GM19239 (cell line): ENCODE data around the gene TMTC4.
"Not testable (repeated sequence)": the region's sequence is repeated elsewhere in the genome, so short reads cannot be mapped to it uniquely, and the experiment has no call there.

Experiments used
- DNase-seq: peaks from one replicate; pipeline ENCODE4 v3.0.0; 2011; ENCODE audit warnings: low spot score; ENCODE audit not compliant: insufficient read length
- FAIRE-seq: peaks from 2 replicates; lab custom pipeline; 2011; peaks lifted over from hg19 to GRCh38; lab: Jason Lieb, UNC

TMTC4 gene

DNA sequence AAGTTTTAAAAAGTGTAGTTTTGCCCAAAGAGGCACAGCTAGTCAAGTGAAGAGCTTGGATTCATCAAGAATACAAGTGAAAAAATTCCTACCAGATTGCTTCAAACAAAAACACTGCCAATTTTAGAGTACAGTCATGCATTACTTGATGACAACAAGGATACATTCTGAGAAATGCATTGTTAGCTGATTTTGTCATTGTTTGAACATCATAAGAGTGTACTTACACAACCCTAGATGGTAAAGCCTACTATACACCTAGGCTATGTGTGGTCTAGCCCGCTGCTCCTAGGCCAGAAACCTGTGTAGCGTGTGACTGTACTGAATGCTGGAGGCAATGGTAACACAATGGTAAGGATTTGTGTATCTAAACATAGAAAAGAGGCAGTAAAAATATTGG is 41.1 kb downstream of the TMTC4 start:
- no peak for FAIRE-seq
- no peak for DNase-seq

GRCh38 chr13:100630555-100630954 is 44.0 kb downstream of the TMTC4 start:
- no peak for DNase-seq
- FAIRE-seq: no peak

- FAIRE-seq: no peak
These were observed 47.5 kb downstream of the TMTC4 start for GRCh38 chr13:100627120-100627519.

GRCh38 chr13:100625447-100625846 is 49.1 kb downstream of the TMTC4 start:
- FAIRE-seq (no peak), DNase-seq (no peak)

More at GRCh38 chr13:100627120-100627519, 47.5 kb downstream of the TMTC4 start:
- no peak for DNase-seq

GRCh38 chr13:100620792-100621191 is 53.8 kb downstream of the TMTC4 start:
- FAIRE-seq: no peak
- DNase-seq: no peak

- FAIRE-seq (no peak), DNase-seq (no peak)
These were observed 54.7 kb downstream of the TMTC4 start for GRCh38 chr13:100619940-100620339.

DNA sequence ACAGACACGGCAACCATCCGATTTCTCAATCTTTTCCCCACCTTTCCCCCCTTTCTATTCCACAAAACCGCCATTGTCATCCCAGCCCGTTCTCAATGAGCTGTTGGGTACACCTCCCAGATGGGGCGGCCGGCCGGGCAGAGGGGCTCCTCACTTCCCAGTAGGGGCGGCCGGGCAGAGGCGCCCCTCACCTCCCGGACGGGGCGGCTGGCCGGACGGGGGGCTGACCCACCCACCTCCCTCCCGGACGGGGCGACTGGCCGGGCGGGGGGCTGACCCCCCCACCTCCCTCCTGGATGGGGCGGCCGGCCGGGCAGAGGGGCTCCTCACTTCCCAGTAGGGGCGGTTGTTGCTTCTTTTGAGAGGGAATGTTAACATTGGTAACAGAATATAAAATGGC is 55.7 kb downstream of the TMTC4 start:
- FAIRE-seq, DNase-seq: not testable (repeated sequence)

DNA sequence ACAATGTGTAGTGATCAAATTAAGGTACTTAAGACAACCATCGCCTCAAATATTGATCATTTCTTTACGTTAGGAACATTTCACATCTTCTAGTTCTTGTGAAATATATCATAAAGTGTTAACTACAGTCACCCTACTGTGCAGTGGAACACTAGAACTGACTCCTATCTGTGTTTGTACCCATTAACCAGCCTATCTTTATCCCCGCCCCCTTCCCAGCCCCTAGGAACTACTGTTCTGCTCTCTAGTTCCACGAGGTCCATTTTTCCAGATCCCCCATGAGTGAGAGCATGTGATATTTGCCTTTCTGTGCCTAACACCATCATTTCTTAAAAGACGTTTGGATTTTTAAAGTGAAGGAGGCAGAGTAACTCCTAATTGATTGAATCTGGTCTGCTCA is 61.6 kb downstream of the TMTC4 start:
- DNase-seq (no peak), FAIRE-seq (no peak)

- FAIRE-seq (no peak), DNase-seq (no peak)
These were observed 62.7 kb downstream of the TMTC4 start for GRCh38 chr13:100611678-100612492.

- peak; percentile 84 for FAIRE-seq
These were observed 63.9 kb downstream of the TMTC4 start for GRCh38 chr13:100610391-100611347.

DNA sequence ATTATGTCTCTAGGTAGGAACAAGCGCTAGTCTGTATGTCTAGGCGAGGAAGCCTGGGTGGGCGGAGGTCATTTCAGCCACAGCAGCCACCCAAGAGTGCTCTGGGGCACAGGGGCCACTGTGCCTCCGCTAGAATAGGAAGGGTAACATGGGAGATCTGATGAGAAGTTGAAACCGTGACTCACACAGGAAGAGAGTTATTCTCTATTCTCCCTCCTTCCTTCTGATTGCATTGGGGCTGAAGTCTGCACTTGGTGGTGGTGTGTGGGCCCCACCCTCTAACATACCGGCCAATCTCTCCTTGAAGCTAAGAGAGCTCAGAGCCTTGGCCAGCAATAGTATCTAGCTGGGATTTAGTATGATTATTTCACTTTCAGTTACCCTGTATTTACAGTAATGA is 65.7 kb downstream of the TMTC4 start:
- peak; percentile 95 for FAIRE-seq

More at GRCh38 chr13:100610391-100611347, 63.9 kb downstream of the TMTC4 start:
- no peak for DNase-seq

GRCh38 chr13:100608489-100608888 is 66.1 kb downstream of the TMTC4 start:
- FAIRE-seq: no peak
- DNase-seq: no peak

More for the DNA sequence above, 65.7 kb downstream of the TMTC4 start:
- DNase-seq: peak; percentile 68

GRCh38 chr13:100604918-100605710 is 69.5 kb downstream of the TMTC4 start:
- FAIRE-seq: no peak
- DNase-seq: no peak

- no peak for FAIRE-seq
- DNase-seq: no peak
These were observed 72.0 kb downstream of the TMTC4 start for GRCh38 chr13:100602493-100603111.

DNA sequence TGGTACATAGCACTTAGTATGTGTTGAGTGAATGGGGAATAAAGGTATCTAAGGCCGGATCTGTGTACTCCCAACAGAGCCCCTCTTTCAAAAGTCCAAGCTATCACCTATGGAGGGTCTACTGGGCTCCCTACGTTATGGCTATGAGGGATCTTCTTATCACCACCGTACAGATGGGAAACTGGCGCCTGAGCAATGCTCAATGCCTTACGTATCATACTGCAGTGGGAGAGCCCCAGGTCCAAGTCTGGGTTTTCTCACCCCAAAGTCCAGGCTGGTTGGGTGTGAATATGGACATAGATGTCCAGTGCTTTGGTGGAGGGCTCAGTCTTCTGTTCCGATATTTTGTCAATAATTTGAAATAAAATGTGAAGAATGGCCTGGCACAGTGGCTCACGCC is 72.9 kb downstream of the TMTC4 start:
- DNase-seq (no peak), FAIRE-seq (no peak)

- no peak for FAIRE-seq
- no peak for DNase-seq
These were observed 73.7 kb downstream of the TMTC4 start for GRCh38 chr13:100600915-100601314.

GRCh38 chr13:100600461-100600860 is 74.1 kb downstream of the TMTC4 start:
- no peak for FAIRE-seq
- DNase-seq: no peak

GRCh38 chr13:100597253-100597652 is 77.3 kb downstream of the TMTC4 start:
- DNase-seq: no peak
- no peak for FAIRE-seq

DNA sequence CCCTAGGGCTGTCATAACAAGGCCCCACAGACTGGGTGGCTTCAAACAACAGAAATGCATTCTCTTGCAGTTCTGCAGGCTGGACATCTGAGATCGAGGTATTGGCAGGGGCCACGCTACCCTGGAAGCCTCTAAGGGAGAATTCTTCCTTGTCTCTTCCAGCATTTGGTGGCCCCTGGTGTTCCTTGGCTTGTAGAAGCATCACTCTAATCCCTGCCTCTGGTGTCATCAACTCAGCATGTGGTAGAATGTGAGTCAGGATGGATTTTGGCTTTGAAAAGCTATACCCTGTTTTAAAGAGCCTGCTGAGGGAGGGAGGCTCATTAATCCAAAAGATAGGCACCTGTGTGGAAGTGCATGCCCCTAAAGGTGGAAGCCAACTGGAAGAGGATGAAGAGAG is 78.1 kb downstream of the TMTC4 start:
- no peak for FAIRE-seq

DNA sequence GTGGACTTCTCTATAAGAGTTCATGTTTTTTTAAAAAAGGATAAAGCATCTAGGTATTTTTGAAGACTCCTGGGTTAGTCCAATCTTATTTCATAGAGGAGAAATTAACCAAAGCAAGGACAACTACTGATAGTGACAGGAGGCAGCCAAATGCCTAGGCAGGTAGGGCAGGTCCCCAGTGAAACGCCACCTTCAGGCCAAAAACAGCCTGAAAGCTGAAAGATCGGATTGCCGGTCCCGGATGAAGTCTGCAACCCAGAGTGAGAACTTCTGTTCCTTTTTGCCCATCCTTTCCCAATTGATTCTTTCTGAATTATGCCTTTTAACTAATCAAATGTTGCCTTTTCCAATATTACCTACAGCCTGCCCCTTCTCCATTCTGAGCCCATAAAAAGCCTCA is 79.9 kb downstream of the TMTC4 start:
- DNase-seq: no peak

More for the DNA sequence above, 78.1 kb downstream of the TMTC4 start:
- no peak for DNase-seq

More for the DNA sequence above, 79.9 kb downstream of the TMTC4 start:
- FAIRE-seq: no peak
